OCI-LY7 (cell line): ENCODE results near the gene CPD. TPM values are rescaled to one million over a fixed set of nuclear protein-coding genes. Genes with fewer than 3 reads are reported as not detected.

Source experiments
- Bru-seq: library from RNA; stranded (reverse); fragments of 400-500 nt; gene quantifications from one replicate; lab custom pipeline; 2021; lab: Mats Ljungman, UMichigan
- BruChase-seq, 2 experiments: library from RNA; stranded (reverse); fragments of 400-500 nt; gene quantifications; one replicate each; lab custom pipeline; 2021; lab: Mats Ljungman, UMichigan
- BruUV-seq: library from RNA; stranded (reverse); fragments of 400-500 nt; replicated peaks from 2 replicates; lab custom pipeline; 2021; lab: Mats Ljungman, UMichigan
- CTCF ChIA-PET: fragments of 300-600 bp; sonication (Branson Sonifier 250); formaldehyde crosslinking; loops from one replicate; lab custom pipeline; 2022; ENCODE audit warnings: antibody characterized with exemption; ENCODE audit not compliant: unreplicated experiment; lab: Charles Lee
- POLR2A ChIA-PET: fragments of 300-600 bp; sonication (Branson Sonifier 250); formaldehyde crosslinking; loops from one replicate; lab custom pipeline; 2022; ENCODE audit warnings: antibody characterized with exemption; lab: Charles Lee
- DNase-seq: peaks from one replicate; pipeline ENCODE4 v3.0.0-alpha.2; 2015; ENCODE audit warnings: low spot score
- H2AFZ ChIP-seq: fragments of 200-600 bp; sonication (generic), shearing (Covaris generic); 2 replicates; pipeline ENCODE4 v1.6.1; 2014; ENCODE audit warnings: mild to moderate bottlenecking, antibody characterized with exemption, low read length, moderate library complexity
- H3K27ac ChIP-seq: fragments of 200-600 bp; sonication (generic); 2 replicates; pipeline ENCODE4 v1.5.1; 2014; ENCODE audit warnings: mixed run types, low read depth, mild to moderate bottlenecking, moderate library complexity, low read length, inconsistent platforms; ENCODE audit not compliant: poor library complexity, severe bottlenecking
- H3K36me3 ChIP-seq: fragments of 200-600 bp; sonication (generic); 2 replicates; pipeline ENCODE4 v1.6.1; 2014; ENCODE audit warnings: mild to moderate bottlenecking, antibody characterized with exemption, low read length, moderate library complexity, mixed read lengths; ENCODE audit not compliant: insufficient read depth
- H3K4me1 ChIP-seq: fragments of 200-600 bp; sonication (generic); 2 replicates; pipeline ENCODE4 v1.5.1; 2014; ENCODE audit warnings: mild to moderate bottlenecking, low read length; ENCODE audit not compliant: insufficient read depth, poor library complexity, severe bottlenecking
- H3K4me2 ChIP-seq: fragments of 200-600 bp; sonication (generic); 2 replicates; pipeline ENCODE4 v1.6.1; 2014; ENCODE audit warnings: mild to moderate bottlenecking, low read length
- H3K4me3 ChIP-seq: fragments of 200-600 bp; sonication (generic); 2 replicates; pipeline ENCODE4 v1.5.1; 2014; ENCODE audit warnings: mild to moderate bottlenecking, low read depth, low read length; ENCODE audit not compliant: poor library complexity, severe bottlenecking
- H3K79me2 ChIP-seq: fragments of 200-600 bp; sonication (generic); 2 replicates; pipeline ENCODE4 v1.6.1; 2016; ENCODE audit warnings: low read depth, mild to moderate bottlenecking, low read length, moderate library complexity, mixed read lengths; ENCODE audit not compliant: insufficient read depth
- H3K9me2 ChIP-seq: fragments of 200-600 bp; sonication (generic); 2 replicates; pipeline ENCODE4 v1.6.1; 2016; ENCODE audit warnings: mild to moderate bottlenecking, low read length, mixed read lengths; ENCODE audit not compliant: insufficient read depth
- H3K9me3 ChIP-seq: fragments of 200-600 bp; sonication (generic); 2 replicates; pipeline ENCODE4 v1.6.1; 2014; ENCODE audit warnings: mild to moderate bottlenecking, mixed run types, low read length, mixed read lengths
- H4K20me1 ChIP-seq: fragments of 200-600 bp; sonication (generic); 2 replicates; pipeline ENCODE4 v1.6.1; 2014; ENCODE audit warnings: mild to moderate bottlenecking, antibody characterized with exemption, low read length, moderate library complexity, mixed read lengths; ENCODE audit not compliant: insufficient read depth
- EZH2phosphoT487 ChIP-seq: fragments of 200-600 bp; sonication (generic); IDR thresholded peaks from 2 replicates; pipeline ENCODE4 v1.6.1; 2018; ENCODE audit warnings: low read depth, borderline replicate concordance, mild to moderate bottlenecking, mixed run types, antibody characterized with exemption, low read length, moderate library complexity, mixed read lengths
- intact Hi-C: fragments of 100-400 bp; cut with micrococcal nuclease; formaldehyde crosslinking; loops from one replicate; pipeline ENCODE4 v1.10.0; 2022; ENCODE audit not compliant: unreplicated experiment
- long read RNA-seq: library from polyadenylated mRNA; stranded (forward); transcript quantifications from one replicate; pipeline ENCODE4 v2.0.0, GENCODE V29; 2022
- total RNA-seq, 2 experiments: library from RNA; depleted of rRNA in 1 of 2; stranded (reverse); fragments of >200 nt in 1 of 2; shearing (Covaris generic) in 1 of 2; gene quantifications; 2 replicates each; pipeline ENCODE4 v1.2.3, GENCODE V29; 2014 to 2022
- TF ChIP-seq, protein P1 (sequence below): fragments of 200-600 bp; sonication (generic); conservative IDR thresholded peaks from 2 replicates; pipeline ENCODE4 v1.5.1; 2014; ENCODE audit warnings: mild to moderate bottlenecking, antibody characterized with exemption, low read length, moderate library complexity, mixed read lengths

The CPD gene
- total RNA-seq (2014; rRNA removed; shearing (Covaris generic)), result 16.4 and 20.7 TPM in 2 replicates
- 22.4 and 24.0 TPM in 2 replicates for total RNA-seq (2022)
- Bru-seq, nascent RNA, result percentile 69 among the genes with signal in this experiment
- BruChase-seq, experiment 1, labeled RNA remaining after a 6-hour chase, result percentile 69 among the genes with signal in this experiment
- BruChase-seq, experiment 2, labeled RNA remaining after a 2-hour chase, result percentile 62 among the genes with signal in this experiment
- long read RNA-seq, full-length matches to known transcripts, result 33 of 44 reads
- long read RNA-seq, partial matches to known transcripts, result 4 of 44 reads
- long read RNA-seq, other reads (novel, unspliced or antisense), result 7 of 44 reads

DNA sequence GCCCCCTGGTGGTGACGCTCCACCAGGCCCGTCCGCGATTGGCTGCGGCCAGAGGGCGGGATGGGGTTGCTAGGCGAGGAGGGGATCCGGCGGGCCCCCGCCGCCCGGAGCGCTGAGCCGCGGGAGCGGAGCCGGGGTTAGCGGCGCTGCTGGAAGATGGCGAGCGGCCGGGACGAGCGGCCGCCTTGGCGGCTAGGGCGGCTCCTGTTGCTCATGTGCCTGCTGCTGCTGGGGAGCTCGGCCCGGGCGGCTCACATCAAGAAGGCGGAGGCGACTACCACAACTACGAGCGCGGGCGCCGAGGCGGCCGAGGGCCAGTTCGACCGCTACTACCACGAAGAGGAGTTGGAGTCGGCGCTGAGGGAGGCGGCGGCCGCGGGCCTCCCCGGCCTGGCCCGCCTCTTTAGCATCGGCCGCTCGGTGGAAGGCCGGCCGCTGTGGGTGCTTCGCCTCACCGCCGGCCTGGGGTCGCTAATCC is at the start of gene CPD:
Gene CPD (plus strand): TSS at position 103 of the 478 bp plus-strand sequence. CDS start 54 bp downstream, at position 157.
- no peaks in the 10 kb centered on the region for H3K9me3 ChIP-seq
- H2AFZ ChIP-seq, result peak within 1 kb of the TSS; percentile 90
- TF ChIP-seq, protein P1, sequence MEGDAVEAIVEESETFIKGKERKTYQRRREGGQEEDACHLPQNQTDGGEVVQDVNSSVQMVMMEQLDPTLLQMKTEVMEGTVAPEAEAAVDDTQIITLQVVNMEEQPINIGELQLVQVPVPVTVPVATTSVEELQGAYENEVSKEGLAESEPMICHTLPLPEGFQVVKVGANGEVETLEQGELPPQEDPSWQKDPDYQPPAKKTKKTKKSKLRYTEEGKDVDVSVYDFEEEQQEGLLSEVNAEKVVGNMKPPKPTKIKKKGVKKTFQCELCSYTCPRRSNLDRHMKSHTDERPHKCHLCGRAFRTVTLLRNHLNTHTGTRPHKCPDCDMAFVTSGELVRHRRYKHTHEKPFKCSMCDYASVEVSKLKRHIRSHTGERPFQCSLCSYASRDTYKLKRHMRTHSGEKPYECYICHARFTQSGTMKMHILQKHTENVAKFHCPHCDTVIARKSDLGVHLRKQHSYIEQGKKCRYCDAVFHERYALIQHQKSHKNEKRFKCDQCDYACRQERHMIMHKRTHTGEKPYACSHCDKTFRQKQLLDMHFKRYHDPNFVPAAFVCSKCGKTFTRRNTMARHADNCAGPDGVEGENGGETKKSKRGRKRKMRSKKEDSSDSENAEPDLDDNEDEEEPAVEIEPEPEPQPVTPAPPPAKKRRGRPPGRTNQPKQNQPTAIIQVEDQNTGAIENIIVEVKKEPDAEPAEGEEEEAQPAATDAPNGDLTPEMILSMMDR, result no peak
- no peak for TF ChIP-seq EZH2phosphoT487
- peak within 1 kb of the TSS; percentile 81 for H3K4me2 ChIP-seq
- intact Hi-C loops, result loop anchor here (1.0 to 5.0 kb wide), 3 partner anchors 98 to 453 kb away; partner anchors contain the start of genes ATAD5 and GOSR1
- H3K4me1 ChIP-seq, result peaks cover 27% of the 10 kb centered on the region
- ChIA-PET POLR2A (interaction anchor here (0.6 to 0.7 kb wide), 2 partner anchors 16 to 1527 kb away, joined by 4 to 6 read pairs; no protein-coding TSS in a partner anchor), CTCF (no interaction called here)
- no peaks in the 10 kb centered on the region for H4K20me1 ChIP-seq
- peaks cover 14% of the 10 kb centered on the region; the same call in 1 of the 2 replicates for H3K79me2 ChIP-seq
- peak; percentile 95 for DNase-seq
- H3K36me3 ChIP-seq, result no peaks in the 10 kb centered on the region
- no peak within 1 kb of the TSS for H3K27ac ChIP-seq
- peak within 1 kb of the TSS; percentile 81 for H3K4me3 ChIP-seq
- no peaks in the 10 kb centered on the region for H3K9me2 ChIP-seq
- BruUV-seq, result no TSS peak

DNA sequence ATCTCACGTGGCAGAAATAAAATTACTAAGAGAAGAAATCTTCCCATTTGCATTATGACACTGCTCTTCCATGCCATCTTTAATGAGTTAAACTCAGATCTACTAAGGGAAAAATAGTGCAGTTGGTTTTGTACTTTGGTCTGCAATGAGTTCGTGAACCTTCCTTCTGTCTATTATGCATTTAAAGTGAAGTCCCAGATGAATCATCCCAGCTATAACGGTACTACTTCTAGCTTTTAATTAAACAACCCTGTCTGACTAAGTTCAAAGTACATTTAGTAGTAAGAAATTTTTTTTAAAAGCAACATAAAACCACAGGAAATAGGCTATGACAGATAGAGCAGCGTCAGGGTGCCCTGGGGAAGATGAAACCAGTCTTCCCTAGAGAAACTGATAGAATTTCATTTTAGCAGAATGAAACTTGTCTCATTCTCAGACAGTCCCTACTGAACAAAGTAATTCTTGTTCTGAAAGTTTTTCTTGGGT is 46.6 kb upstream of the CPD start:
- TF ChIP-seq, protein P1, result no peak
- no peak for TF ChIP-seq EZH2phosphoT487
- Histone ChIP-seq H3K36me3 (no peaks in the 10 kb centered on the region), H3K79me2 (no peaks in the 10 kb centered on the region), H3K9me3 (no peaks in the 10 kb centered on the region), H3K9me2 (no peaks in the 10 kb centered on the region), H2AFZ (peak overlapping the region; percentile 70), H3K4me3 (no peak overlapping the region), H3K4me2 (peak overlapping the region; percentile 31), H3K27ac (peak overlapping the region; percentile 20), H4K20me1 (no peaks in the 10 kb centered on the region), H3K4me1 (peaks cover 14% of the 10 kb centered on the region)
- intact Hi-C loops, result loop anchor here (2.0 kb wide), 1 partner anchor 215 kb away; the partner anchor contains the start of gene NSRP1
- BruUV-seq, result no TSS peak
- ChIA-PET POLR2A (interaction anchor here (0.7 kb wide), 1 partner anchor 256 kb away, joined by 5 read pairs; no protein-coding TSS in a partner anchor), CTCF (no interaction called here)
- DNase-seq, result peak; percentile 14
